NK-92 treated with Interleukin-12 subunit alpha and Interleukin-12 subunit beta, amount 100 ng/mL, for 24 hours (cell line): ENCODE data around the gene CTNNBL1.

ENCODE experiments used
- DNase-seq: peaks from one replicate; lab custom pipeline; 2025; lab: John Stamatoyannopoulos, UW

Gene CTNNBL1

DNA sequence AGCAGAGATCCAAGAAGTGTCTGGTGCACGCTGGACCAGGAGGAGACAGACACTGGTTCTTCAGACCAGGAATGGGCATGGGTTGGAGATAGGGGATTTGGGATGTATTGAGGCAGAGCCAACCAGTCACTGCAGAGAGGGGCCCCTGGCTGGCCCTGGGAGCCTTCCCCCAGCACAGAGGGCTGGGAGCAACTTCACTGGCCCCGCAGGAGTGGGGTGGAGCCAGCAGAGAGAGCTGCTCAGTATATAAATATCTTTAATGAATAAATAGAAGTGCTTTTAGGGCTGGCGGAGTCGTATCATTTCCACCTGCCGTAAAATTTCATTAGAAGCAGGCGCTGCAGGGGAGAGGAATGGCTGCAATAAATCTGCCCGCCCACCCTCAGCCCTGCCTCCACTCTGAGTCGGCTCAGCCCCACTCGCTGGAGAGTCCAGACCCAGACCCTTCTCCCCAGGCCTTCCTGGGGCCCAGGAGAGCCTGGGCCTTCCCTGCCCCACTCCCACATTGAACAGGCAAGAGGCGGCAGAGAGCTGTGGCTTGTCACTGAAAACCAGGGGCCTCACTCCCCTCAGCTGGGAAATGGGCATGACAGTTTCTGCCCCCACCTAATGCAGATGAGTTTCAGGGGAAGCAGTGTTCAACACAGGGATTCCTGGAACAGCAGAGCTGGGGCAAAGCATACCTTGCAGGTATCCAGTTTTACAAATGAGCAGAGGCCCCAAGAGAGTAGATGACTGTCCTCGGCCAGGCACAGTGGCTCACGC lies 185.2 kb downstream of the CTNNBL1 start:
- no peak for DNase-seq

DNA sequence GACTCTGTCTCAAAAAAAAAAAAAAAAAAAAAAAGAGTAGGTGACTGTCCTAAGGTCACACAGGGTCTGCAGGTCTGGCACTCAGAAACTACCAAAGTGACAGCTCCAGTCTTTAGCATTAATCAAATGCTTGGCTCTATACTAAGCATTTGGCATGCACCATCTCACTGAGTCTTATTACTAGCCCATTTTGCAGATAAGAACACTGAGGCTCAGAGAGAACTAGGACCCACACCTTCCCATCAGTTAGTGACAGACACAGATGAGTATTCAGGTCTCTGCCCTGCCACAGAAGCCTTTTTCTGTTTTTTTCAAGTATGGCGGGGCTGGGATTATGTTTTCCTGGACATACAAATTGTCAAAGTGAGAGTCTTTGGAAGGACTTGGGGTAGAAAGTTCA lies 186.0 kb downstream of the CTNNBL1 start:
- no peak for DNase-seq

DNA sequence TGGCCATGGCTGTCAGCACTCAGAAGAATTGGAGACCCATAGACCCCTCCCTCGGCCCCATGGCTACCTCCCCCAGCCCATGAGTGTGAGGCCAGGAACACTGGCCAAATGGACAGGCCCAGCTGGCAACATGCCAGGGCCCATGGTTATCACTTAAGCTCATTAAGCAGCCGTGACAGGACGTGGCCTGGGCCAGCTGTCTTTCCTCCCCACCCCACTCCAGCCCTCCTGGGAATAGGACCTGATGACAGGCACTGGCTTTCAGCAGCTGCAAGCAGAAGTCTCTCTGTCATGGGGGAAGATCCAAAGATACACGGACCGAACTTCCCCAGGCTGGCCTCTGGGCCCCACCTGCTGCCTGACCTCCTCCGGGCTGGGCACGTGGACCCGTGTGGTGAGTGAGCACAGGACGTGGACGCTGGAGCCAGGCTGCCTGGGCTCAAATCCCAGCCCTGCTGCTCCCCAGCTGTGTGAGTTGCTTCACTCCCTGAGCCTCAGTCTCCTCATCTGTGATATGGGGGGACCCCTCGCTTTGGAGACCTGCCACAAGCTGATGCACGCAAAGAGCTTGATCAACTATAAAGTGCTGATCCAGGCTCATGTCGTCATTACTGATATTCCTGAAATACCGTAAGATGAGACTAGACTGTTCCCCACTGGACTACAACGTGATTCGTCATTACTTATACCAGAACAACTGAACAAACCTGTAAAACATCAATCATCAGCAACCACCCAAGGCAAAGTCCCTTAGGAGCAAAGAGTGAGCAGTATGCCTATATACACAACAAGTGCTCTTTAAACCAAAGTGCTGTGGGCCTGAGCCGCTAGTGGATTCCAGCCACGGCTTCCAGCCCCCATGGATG lies 187.1 kb downstream of the CTNNBL1 start:
- DNase-seq, result no peak

DNA sequence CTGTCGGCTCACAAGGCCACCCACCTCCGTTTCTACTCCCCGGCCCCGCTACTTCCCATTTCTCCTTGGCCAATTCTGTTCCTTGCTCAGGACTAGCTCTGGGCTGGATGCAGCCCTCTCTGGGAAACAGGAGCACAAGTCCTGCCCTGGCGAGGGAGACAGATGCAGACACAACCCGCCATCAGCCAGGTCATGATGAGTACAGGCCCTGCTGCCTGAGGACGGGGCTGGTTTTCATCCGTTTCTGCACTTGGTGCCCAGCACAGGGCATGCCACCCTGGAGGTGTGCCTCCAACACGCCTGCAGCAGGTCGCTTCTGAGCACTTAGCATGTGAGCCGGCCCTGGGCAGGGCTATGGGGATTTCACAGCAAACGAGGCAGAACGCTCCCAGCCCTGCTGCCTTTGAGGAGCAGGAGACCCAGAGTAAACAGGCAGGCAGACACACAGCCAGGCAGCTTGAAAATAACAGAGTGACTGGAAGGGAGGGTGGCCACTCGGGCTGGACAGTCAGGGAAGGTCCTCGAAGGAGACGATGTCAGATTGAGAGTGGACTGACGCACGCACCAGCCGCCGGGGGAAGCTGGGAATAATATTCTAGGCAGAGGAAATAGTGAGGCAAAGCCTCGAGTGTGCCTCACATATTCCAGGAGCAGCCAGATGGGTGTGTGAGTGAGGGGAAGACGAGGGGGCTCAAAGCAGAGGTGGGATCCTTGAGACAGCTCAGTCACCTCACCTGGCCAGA lies 187.9 kb downstream of the CTNNBL1 start:
- DNase-seq, result no peak

DNA sequence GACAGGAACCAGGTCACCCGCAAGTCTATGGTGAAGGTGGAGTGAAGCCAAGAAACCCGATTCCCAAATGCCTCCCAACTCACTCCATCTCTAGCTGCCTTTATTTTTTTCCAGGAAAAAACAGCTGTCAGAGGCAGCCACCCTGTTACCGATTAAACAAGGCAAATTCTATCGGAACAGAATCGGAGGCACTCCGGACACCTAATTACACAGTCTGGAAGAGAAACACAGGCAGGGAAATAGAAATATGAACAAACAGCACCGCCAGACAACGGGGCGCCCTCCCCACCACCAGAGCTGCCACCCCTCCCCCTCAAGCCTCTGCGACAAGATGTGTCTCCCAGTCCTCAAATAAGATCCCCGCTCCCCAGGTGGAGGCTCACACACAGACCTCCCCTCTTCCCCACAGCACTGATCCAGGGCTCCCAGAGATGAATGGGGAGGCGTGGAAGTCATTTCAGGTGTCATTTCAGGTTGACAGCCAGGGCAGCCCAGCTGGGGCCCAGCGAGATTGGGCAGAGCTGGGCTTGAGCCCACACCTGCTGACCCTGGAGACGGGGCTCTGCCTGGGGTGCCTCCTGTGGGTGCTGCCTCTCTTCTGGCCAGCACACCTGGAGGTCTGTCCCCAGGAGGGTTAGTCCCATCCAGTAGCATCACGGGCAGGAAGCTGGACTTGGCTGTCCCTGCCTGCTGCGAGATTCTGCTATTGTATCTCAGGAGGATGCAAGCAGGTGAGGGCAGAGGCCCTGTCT lies 189.3 kb downstream of the CTNNBL1 start:
- no peak for DNase-seq

DNA sequence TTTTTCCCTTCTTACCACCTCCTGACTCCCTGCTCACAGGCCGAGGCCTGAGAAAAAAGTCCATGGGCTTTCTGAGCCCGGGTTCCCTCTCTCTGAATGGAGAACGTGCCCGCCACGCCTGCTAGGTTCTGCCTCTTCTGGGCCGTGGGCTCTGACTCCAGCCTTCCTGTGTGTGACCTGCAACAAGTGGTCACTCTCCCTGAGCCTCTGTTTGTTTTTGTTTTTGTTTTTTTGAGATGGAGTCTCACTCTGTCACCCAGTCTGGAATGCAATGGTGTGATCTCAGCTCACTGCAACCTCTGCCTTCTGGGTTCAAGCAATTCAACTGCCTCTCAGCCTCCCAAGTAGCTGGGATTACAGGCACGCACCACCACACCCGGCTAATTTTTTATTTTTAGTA lies 191.2 kb downstream of the CTNNBL1 start:
- no peak for DNase-seq

DNA sequence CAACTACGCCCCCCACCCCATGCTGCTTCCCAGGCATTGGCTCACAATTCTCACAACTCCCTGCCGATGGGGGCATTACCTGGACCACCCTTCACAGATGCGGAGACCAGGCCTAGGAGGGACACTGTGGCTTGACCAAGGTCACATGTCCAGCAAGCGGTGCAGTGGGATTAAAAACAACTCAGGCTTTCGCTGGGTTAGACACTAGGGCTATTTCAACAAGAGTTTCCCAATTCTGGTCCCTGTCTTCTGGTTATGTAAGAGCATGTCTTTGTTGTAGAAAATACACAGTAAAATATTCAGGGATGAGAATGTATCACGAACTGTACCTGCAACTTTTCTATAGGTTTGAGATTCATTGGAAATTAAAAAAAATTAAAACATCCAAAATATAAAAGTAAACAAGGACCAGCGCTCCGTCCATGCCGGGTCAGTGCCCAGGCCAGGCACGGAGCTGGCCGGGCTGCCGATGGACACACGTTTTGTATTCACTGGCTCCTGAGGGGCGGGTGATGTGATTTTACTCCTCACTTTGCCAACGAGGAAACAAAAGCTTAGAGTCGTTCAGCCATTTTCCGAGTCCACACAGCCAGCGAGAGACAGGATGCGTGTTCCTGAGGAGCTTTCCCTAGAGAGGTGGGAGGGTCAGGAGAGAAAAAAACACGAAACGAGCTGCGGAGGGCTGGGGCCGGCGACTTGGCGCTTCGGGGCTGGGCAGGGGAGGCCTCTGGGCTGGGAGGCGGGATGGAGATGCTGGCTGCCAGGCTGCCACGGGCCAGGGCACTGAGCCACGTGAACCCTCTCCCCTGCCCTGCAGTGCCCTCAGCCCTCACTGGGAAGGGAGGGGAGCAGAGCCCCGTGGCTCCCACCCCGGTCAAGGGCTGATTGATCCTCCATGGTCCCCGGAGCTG lies 192.0 kb downstream of the CTNNBL1 start:
- no peak for DNase-seq

DNA sequence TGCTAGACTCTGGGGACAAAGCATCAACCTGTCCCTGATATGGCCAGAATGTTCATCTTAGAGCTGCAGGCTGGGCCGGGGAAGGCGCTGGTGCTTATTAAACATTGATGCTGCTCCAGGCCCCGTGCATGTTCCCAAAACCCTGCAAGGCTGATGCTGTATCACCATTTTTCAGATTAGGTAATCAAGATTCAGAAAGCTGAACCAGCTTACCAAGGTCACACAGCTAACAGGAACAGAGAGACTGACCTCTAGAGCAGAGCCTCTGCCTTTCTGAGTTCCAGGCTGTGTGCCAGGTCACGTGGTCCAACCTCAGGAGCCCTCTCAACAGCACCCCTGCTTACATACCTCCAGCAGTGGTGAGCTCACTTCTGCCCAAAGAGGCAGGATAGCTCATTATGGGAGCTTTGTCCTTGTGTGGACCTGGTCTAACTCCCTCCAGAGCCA lies 193.0 kb downstream of the CTNNBL1 start:
- no peak for DNase-seq

DNA sequence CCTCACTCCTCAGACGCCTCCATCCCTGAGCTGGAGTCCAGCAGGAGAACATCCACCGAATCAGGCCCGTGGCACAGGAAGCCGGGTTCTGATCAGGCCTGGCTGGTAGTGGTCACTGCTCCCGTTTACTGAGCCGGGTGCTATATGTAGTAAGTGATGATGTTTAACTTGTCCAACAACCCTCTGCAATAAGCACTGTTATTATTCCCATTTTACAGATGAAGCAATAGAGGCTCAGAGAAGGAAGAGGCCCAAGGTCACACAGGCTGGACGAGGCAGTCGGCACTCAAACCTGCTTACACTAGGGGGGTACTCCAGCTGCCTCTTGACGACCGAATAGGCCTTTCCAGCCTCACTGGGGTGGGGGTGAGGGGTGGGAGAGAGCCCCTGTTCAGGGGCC lies 194.8 kb downstream of the CTNNBL1 start:
- DNase-seq, result no peak

DNA sequence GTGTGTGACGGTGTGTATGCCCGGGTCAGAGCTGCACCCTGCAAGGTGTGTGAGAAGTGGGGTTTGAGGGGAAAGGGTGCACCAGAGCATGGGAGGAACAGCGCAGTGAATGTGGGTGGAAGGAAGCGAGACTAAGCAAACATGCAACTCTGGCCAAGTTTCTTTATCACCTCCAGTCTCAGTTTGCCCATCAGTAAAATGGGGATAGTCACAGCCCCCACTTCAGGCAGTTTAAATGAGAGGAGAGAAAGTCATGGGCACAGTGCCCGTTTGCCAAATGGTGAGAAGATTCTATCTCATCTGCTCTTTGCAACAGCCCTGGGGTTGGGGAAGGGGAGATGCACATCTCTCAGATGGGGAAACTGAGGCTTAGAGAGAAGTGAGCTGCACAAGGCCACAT lies 196.3 kb downstream of the CTNNBL1 start:
- no peak for DNase-seq

DNA sequence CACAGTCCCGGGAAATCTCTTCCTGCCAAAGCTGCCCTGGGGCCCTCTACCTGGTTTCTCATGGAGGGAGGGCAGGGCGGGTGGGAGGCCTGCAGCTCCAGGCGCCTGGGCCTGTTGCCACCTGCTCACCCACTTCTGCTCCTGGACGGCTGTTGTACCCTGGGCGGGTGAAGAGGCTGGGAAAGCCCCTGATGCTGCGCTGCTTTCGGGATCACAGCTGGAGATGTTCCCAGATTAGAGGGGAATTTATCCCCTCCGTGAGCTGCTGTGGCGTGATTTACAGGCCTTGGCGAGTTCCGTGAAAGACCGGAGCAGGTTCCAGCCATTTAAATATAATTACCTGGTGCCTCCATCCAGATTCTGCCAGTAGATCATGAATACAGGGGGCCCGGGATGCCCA lies 196.8 kb downstream of the CTNNBL1 start:
- DNase-seq, result no peak

DNA sequence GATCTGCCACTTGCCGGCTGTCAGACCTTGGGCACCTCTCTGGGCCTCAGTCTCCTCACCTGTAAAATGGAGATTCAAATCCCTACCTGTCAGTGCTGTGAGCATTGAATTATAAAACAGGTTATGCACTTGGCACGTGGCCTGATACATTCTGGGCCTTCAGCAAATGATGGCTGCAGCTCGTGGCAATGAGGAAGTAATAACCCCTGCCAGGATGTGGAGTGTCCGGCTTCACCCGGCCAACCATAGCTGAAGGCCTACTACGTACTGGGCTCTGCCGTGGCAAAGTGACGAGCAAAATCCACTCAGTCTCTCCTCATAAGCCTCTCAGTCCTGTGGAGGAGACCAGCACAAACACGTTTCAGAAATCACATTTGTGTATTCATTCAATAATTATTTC lies 198.2 kb downstream of the CTNNBL1 start:
- no peak for DNase-seq

DNA sequence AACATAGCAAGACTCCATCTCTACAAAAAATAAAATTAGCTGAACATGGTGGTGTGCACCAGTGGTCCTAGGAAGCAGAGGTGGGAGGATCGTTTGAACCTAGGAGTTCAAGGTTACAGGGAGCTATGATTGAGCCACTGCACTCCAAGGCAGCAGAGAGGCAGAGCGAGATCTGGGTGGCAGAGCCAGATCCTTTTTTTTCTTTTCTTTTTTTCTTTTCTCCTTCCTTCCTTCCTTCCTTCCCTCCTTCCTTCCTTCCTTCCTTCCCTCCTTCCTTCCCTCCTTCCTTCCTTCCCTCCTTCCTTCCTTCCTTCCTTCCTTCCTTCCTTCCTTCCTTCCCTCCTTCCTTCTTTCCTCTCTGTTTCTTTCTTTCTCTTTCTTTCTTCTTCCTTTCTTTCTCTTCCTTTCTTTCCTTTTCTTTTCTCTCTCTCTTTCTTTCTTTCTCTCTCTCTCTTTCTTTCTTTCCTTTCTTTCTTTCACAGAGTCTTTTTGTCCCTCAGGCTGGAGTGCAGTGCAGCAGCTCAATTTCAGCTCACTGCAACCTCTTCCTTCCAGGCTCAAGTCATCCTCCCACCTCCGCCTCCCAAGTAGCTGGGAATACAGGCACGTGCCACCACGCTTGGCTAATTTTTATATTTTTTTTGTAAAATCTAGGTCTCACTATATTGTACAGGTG lies 199.9 kb downstream of the CTNNBL1 start:
- no peak for DNase-seq

DNA sequence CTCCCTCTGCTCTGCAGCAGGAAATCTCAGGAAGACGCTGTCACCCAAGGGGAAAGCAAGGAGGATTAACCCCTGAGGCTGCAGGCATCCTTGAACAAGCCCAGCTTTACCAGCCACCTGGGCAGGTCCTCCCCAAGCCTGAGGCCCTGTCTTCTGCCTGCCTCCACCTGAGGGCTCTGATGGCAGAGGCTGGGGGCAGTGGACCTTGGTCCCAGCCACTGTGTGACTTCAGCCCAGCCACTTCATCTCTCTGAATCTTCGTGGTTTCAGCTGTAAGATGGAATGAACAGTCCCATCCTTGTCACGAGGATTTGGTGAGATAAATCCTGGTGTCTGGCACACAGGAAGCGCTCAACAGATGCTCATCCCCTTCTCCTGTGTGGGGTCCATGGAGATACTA lies 200.6 kb downstream of the CTNNBL1 start:
- DNase-seq, result no peak

DNA sequence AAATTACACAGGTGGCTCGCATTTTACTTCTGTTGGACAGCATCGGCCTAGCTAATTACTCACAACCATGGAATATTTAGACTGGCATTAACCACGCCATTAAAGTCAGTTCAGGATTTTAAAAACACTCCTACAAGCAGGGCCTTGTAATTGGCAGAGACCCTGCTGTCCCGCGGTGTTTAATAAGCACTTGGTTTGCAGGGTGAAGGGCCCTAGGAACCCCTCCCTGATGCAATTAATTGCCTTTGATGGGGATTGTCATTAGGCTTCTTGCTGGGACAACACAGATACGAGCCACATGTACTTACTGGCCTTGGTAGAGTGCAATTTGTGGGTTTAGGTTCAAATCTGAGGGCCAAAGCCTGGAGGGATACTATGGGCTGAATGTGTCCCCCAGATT lies 201.3 kb downstream of the CTNNBL1 start:
- no peak for DNase-seq

DNA sequence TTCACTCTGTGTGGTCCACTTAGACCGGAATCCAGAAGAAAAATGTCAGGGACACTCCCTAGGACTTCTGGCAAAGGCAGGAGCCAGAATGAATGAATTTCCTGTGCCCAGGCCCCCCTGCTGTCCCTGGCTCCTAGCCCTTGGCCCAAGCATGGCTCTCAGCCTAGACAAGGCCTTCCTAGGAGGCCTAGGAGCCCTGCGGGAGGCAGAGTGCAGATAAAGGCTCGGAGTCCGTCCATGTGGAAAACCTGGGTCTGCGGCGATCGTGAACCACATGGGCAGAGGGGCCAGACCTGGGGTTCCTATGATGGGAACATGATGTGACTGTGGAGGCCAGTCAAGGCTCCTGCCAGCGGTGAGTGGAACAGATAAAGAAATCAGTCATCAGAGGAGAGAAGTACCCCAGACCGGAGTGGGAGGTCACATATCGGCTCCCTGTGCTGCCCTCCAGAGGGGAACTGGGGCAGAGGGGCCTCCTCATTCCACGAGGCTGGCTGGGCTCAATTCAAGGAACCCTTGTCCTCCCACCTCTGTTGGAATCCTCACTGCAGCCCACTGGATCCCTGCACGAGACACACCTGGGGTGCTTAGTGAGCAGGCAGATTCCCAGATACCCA lies 203.2 kb downstream of the CTNNBL1 start:
- DNase-seq, result no peak

DNA sequence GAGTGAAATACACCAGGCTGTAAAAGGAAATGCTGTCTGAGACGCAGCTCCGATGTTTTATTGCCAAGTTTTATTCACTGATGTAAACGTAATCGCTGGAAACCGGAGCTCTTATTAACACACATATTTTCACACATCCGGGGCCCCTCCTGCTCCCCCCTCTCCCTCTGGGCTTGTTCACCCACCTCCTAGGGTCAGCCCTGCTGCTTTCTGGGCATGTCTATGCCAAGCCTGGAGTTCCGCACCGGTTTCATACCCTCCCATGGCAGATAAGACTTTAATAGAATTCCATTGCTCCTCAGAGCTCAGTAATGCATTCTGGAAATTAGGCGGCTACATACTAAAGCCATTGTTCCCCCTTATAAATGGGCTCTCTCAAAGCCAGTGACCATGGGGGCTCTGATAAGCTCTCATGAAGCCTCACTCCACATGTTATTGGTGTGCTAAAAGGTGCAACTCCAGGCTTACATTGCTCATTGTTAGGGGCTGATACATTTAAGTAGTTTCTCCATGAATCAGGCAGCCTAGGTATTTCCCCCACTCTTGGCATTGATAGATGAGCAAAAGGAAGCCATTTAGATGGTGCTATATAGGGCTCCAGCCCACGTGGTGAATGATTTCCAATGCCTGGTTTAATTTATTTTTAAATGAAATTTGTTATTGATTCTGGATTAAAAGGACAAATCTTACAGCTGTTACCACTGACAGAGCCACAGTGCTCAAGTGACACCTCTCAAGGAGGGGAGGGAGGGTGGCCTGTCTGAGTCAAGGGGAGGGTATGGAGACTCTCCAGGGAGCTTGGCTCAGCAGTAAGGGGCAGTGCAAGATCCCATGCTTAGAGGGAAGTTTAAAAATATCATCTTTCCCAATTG lies 204.6 kb downstream of the CTNNBL1 start:
- DNase-seq, result no peak

DNA sequence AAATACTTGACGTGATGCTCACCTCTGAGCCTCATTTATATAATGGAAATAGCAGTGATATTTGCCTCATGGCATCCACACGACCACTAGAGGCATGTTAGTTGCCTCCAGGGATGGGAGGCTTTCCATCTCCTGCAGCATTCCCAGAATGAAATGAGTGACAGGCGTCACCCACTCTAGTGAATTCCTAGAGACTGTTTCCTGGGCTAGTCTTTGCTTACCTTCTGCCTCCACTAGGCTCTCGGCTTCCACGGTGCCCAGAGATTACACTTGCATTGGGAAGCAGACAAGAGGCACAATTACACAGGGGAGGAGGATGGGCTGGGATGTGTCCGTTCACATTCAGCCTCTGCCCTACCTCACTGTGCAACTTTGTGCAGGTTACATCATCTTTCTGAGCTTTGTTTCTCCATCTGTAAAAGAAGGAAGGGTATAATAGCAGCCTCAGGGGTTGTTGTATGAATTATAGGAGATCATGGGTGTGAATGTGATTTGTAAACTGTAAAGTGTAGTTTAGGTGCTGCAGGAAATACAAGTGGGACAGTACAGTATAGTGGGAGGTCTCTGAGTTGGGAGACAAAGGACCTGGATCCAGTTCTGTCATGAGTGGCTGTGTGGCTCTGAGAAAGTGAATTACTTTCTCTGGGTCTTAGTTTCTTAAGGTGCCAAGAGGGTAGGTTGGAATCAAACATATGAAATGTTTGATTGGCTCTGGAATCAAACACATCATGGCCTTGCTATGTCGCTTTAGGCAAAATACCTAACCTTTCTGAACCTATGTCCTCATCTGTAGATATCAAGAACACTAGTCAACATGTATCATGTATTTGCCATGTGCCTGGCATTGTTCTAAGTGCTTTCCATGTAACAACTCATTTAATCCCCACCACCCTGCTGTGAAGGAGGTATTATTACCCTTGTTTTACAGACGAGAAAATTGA lies 205.5 kb downstream of the CTNNBL1 start:
- DNase-seq, result no peak
